SU-DHL-6 (cell line): ENCODE measurements around the gene CACNA1C.

Source experiments
- H2AFZ ChIP-seq: fragments of 200-600 bp; sonication (generic); 2 replicates; pipeline ENCODE4 v1.6.1; 2014; ENCODE audit warnings: low read depth, mild to moderate bottlenecking, moderate library complexity, mixed read lengths, antibody characterized with exemption, low read length; ENCODE audit not compliant: severe bottlenecking
- H3F3A ChIP-seq: fragments of 200-600 bp; shearing (Covaris generic); 2 replicates; pipeline ENCODE4 v1.6.0; 2016; ENCODE audit warnings: antibody characterized with exemption, mild to moderate bottlenecking; ENCODE audit not compliant: insufficient read depth
- H3K27ac ChIP-seq: fragments of 200-600 bp; sonication (generic); 2 replicates; pipeline ENCODE4 v1.5.1; 2016; ENCODE audit warnings: low read depth, mild to moderate bottlenecking, low read length, moderate library complexity, mixed read lengths
- H3K27me3 ChIP-seq: fragments of 200-600 bp; sonication (generic), shearing (Covaris generic); 2 replicates; pipeline ENCODE4 v1.6.0; 2014; ENCODE audit warnings: mild to moderate bottlenecking, low read length
- H3K36me3 ChIP-seq: fragments of 200-600 bp; sonication (generic); 2 replicates; pipeline ENCODE4 v1.6.1; 2014; ENCODE audit warnings: mild to moderate bottlenecking, low read length, mixed read lengths
- H3K4me2 ChIP-seq: fragments of 300-600, 200-600 bp; shearing (Covaris generic), sonication (generic); 2 replicates; pipeline ENCODE4 v1.6.0; 2014; ENCODE audit warnings: low read length, low read depth, mild to moderate bottlenecking; ENCODE audit not compliant: poor library complexity, severe bottlenecking
- H3K4me3 ChIP-seq: fragments of 200-600 bp; sonication (generic); 2 replicates; pipeline ENCODE4 v1.5.1; 2014; ENCODE audit warnings: antibody characterized with exemption, low read length, mild to moderate bottlenecking, mixed read lengths; ENCODE audit not compliant: insufficient read depth, poor library complexity, severe bottlenecking
- H3K79me2 ChIP-seq: fragments of 200-600 bp; sonication (generic); 2 replicates; pipeline ENCODE4 v1.6.1; 2014; ENCODE audit warnings: mild to moderate bottlenecking, low read length, moderate library complexity; ENCODE audit not compliant: insufficient read depth
- H3K9ac ChIP-seq: fragments of 200-600 bp; sonication (generic); 2 replicates; pipeline ENCODE4 v1.7.0; 2014; ENCODE audit warnings: mild to moderate bottlenecking, low read length
- H3K9me2 ChIP-seq: fragments of 200-600 bp; sonication (generic); replicated peaks from 2 replicates; pipeline ENCODE4 v1.6.1; 2014; ENCODE audit warnings: low read length; ENCODE audit not compliant: insufficient read depth
- H3K9me3 ChIP-seq: fragments of 200-600 bp; sonication (generic); 2 replicates; pipeline ENCODE4 v1.6.1; 2014; ENCODE audit warnings: low read length, mixed read lengths; ENCODE audit not compliant: insufficient read depth
- H4K20me1 ChIP-seq: fragments of 200-600 bp; sonication (generic); 2 replicates; pipeline ENCODE4 v1.6.1; 2014; ENCODE audit warnings: low read depth, mild to moderate bottlenecking, antibody characterized with exemption, low read length, moderate library complexity, mixed read lengths
- EZH2phosphoT487 ChIP-seq: fragments of 200-600 bp; sonication (generic), shearing (Covaris generic); conservative IDR thresholded peaks from 2 replicates; pipeline ENCODE4 v1.6.1; 2018; ENCODE audit warnings: mild to moderate bottlenecking, antibody characterized with exemption, low read length, moderate library complexity, mixed read lengths
- TF ChIP-seq, protein P1 (sequence below): fragments of 200-600 bp; sonication (generic); IDR thresholded peaks from one replicate; pipeline ENCODE4 v1.5.1; 2017; ENCODE audit warnings: antibody characterized with exemption, mild to moderate bottlenecking, low read length, moderate library complexity; ENCODE audit not compliant: insufficient read depth, poor library complexity, severe bottlenecking

Gene CACNA1C

GRCh38 chr12:2092890-2093289 is 40.1 kb downstream of the CACNA1C start:
- TF ChIP-seq, protein P1, sequence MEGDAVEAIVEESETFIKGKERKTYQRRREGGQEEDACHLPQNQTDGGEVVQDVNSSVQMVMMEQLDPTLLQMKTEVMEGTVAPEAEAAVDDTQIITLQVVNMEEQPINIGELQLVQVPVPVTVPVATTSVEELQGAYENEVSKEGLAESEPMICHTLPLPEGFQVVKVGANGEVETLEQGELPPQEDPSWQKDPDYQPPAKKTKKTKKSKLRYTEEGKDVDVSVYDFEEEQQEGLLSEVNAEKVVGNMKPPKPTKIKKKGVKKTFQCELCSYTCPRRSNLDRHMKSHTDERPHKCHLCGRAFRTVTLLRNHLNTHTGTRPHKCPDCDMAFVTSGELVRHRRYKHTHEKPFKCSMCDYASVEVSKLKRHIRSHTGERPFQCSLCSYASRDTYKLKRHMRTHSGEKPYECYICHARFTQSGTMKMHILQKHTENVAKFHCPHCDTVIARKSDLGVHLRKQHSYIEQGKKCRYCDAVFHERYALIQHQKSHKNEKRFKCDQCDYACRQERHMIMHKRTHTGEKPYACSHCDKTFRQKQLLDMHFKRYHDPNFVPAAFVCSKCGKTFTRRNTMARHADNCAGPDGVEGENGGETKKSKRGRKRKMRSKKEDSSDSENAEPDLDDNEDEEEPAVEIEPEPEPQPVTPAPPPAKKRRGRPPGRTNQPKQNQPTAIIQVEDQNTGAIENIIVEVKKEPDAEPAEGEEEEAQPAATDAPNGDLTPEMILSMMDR: no peak
- TF ChIP-seq EZH2phosphoT487: no peak
- Histone ChIP-seq H3K4me2 (no peak overlapping the region), H3K79me2 (no peaks in the 10 kb centered on the region), H3F3A (no peaks in the 10 kb centered on the region), H3K9me2 (no peaks in the 10 kb centered on the region), H3K36me3 (no peaks in the 10 kb centered on the region), H3K9me3 (no peaks in the 10 kb centered on the region), H3K9ac (no peak overlapping the region), H3K27me3 (no peaks in the 10 kb centered on the region), H3K27ac (no peak overlapping the region), H2AFZ (no peak overlapping the region), H4K20me1 (no peaks in the 10 kb centered on the region), H3K4me3 (no peak overlapping the region)

DNA sequence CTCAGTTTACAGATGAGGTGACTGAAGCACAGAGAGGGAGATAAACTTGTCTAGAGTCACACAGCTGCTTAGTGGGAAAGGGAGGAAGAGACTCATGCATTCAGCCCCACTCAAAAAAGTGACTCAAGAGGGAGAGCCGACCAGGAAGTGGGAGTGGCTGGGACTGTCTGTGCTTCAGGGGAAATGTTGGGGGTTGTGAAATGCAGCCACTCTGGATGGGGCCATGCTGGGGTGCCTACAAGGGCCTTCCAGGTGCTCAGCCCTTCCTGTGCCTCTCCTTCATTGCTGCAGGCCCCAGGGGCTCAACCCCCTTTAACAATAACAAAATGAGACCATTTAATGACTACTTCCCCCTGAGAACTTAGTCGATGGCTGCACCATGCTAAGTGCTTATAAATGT is 41.8 kb downstream of the CACNA1C start:
- Histone ChIP-seq H4K20me1 (no peaks in the 10 kb centered on the region), H3K9ac (no peak overlapping the region), H3K79me2 (no peaks in the 10 kb centered on the region), H3K27ac (no peak overlapping the region), H3K9me3 (no peaks in the 10 kb centered on the region), H3K4me3 (no peak overlapping the region), H3K9me2 (no peaks in the 10 kb centered on the region), H3K4me2 (no peak overlapping the region), H3K27me3 (no peaks in the 10 kb centered on the region), H2AFZ (no peak overlapping the region), H3K36me3 (no peaks in the 10 kb centered on the region), H3F3A (no peaks in the 10 kb centered on the region)
- TF ChIP-seq, protein P1: no peak
- no peak for TF ChIP-seq EZH2phosphoT487

GRCh38 chr12:2095878-2096277 is 43.1 kb downstream of the CACNA1C start:
- Histone ChIP-seq H3K27ac (no peak overlapping the region), H3K79me2 (no peaks in the 10 kb centered on the region), H2AFZ (no peak overlapping the region), H3F3A (no peaks in the 10 kb centered on the region), H3K36me3 (no peaks in the 10 kb centered on the region), H4K20me1 (no peaks in the 10 kb centered on the region), H3K27me3 (no peaks in the 10 kb centered on the region), H3K4me2 (no peak overlapping the region), H3K9me3 (no peaks in the 10 kb centered on the region), H3K9ac (no peak overlapping the region), H3K4me3 (no peak overlapping the region), H3K9me2 (no peaks in the 10 kb centered on the region)
- TF ChIP-seq EZH2phosphoT487: no peak
- TF ChIP-seq, protein P1: no peak
